ENCODE results near the gene ACOT11.
"Not testable (repeated sequence)": the region's sequence is repeated elsewhere in the genome, so short reads cannot be mapped to it uniquely, and the experiment has no call there.

Gene ACOT11

GRCh38 chr1:54608566-54609230, 60.7 kb downstream of the ACOT11 start:
- no peak for DNase-seq (ENCODE audit: low spot score)

DNA sequence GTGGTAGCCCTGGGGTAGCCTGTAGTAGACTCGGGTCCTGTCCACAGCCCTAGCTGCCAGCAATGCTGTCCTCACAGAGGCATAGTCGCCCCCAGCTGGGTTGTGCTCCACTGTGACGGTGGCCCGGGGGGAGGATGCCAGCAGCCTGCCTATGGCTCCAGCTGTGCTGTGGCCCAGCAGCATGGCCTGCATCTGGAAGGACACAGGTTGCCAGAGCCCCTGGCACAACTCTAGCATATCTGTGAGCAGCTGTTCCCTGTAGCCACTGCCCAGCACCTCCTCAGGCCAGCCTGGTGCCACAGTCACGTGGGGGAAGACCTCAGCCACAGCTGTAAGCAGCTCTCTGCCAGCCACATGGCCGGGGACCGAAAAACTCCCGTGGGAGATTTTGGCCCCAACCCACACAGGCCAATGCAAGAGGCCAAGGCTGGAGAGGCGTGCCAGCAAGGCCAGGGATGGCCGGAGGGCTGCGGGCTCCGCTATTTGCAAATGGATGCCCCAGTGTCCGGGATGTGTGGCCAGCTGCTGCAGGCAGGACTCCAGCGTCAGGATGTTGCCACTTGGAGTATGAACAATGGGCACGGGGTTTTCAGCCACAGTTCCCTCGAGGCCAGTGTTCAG, 61.4 kb downstream of the ACOT11 start:
- DNase-seq (ENCODE audit: low spot score): no peak

DNA sequence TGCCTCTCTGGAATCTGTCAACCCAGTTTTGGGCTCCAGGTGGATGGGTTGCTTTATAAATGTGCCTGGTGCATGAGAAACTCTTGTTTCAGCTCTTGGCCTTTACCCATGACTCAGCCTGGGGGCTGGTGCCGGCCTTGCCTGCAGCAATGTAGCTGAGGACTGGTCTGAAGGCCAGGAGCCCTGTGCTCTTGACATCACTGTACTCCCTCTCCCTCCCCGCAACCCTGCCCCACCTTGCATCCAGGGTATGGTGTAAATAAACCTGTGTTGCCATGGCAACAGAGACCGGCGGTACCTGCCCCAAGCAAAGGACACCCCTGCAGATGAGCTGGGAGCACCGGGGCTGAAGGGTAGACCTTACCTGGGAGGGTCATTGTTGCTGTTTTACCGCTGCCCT, 62.0 kb downstream of the ACOT11 start:
- no peak for DNase-seq (ENCODE audit: low spot score)

- no peak for DNase-seq (ENCODE audit: low spot score)
These were observed 62.9 kb downstream of the ACOT11 start for GRCh38 chr1:54610601-54611580.

DNA sequence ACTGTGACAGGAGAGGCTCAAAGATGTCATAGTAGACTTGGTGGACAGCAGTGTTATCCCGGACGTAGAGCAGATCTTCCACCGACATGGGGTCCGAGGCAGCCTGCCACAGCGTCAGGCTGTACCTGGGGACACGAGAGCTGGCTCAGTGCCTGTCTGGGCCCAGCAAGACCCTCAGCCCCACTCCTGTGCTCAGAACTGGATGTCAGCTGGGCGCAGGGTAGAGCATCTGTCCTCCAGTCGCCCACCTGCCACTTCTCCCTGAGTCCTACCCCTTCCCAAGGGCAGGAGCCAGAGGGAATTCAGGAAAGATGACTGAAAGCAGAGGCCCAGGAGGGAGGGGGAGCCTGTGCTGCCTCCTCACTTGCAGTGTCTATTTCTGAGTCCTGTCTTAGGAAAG, 63.6 kb downstream of the ACOT11 start:
- DNase-seq (ENCODE audit: low spot score): no peak

DNA sequence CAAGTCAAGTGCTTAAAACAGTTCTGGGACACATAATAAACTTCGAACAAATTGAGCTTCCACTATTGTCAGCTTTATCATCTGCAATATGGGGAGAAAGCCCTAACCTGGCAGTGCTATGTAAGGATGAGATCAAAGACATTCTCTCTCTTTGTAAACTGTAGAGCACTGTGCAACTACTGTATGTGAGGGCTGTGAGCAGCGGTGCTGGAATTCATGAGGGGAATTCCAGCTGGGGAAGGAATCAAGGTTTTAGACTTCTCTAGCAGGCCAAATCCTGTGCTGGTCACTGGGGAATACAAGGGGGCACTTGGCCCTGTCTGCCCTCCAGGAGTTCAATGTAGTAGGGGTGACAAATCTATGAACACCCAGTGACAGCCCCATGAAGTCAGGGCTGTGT, 66.0 kb downstream of the ACOT11 start:
- DNase-seq (ENCODE audit: low spot score): no peak

DNA sequence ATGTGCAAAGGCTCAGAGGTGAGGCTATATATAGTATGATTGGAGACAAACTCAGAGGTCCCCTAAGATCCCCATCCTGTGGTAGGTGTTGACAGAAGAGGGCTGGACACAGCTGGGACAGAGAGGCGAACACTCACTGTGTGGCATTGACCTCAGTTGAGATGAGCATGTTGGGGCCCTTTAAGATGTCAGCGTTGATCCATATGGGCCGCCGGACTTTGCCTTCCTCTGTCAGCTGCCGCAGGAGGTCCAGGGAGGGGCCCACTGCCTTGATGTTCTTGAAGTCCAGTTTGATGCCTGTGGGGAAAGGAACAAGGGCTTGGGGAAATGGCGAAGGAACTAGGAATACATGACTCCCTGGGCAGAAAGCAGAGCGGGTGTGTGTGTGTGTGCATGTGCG, 66.5 kb downstream of the ACOT11 start:
- no peak for DNase-seq (ENCODE audit: low spot score)

GRCh38 chr1:54615531-54616279, 67.7 kb downstream of the ACOT11 start:
- no peak for DNase-seq (ENCODE audit: low spot score)

DNA sequence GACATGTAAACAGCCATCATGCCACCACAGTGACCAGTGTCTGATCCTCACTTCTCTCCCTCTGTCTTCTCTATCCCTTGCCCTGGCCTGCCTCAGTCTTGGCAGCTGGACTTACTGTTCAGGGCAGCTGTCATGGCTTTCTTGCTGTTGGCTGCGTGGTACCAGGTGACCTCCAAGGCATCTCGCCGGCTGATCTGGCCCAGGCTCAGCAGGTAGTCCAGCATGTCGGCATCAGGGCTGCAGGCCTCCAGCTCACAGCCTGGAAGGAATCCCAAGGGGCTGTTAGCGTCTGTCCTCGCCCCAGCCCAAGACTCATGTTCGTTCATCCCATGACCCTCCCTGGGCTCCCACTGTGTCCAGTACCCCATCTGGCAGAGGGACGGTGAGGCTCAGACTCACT, 71.7 kb downstream of the ACOT11 start:
- DNase-seq (ENCODE audit: low spot score): no peak

DNA sequence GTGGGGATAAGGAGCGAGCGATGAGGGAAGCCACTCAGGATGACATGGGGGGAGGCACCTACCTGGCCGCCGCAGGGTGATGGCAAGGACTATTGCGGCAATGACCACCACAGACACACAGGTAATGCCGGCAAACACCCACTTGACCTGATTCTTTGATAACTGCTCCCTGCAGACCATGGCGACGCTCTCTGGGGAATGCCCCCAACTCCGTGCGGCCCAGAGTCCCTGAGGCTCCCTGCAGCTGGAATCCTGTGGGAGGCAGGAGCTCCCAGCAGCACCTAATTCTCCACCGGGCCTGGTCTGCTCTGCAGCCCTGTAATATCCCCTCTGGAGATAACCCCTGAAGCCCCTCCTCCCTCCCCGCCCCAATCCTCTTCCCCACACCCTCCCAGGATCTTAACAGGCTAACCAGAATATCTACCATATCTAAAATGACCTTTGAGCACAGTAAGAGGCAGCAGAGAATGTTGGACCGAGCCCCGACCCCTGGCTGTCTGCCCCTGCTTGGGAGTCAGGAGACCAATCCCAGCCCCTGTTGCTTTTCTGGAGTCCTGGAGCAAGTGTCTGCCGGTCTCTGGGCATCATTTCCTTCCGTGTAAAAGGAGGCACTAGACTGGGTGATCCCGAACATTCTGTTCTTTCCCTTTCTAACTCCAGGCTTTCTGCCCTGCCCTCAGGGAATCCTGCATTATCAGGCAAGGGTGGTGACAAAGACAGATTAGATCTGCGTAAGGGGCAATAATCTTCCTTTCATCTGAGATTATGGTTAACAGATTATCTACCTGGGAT, 75.4 kb downstream of the ACOT11 start, which contains the start of gene FAM151A:
Gene FAM151A, minus strand, starts transcription at position 310 of the 792 bp plus-strand sequence. Its CDS starts 130 bp downstream, at position 180.
- DNase-seq (ENCODE audit: low spot score): peak; percentile 39

DNA sequence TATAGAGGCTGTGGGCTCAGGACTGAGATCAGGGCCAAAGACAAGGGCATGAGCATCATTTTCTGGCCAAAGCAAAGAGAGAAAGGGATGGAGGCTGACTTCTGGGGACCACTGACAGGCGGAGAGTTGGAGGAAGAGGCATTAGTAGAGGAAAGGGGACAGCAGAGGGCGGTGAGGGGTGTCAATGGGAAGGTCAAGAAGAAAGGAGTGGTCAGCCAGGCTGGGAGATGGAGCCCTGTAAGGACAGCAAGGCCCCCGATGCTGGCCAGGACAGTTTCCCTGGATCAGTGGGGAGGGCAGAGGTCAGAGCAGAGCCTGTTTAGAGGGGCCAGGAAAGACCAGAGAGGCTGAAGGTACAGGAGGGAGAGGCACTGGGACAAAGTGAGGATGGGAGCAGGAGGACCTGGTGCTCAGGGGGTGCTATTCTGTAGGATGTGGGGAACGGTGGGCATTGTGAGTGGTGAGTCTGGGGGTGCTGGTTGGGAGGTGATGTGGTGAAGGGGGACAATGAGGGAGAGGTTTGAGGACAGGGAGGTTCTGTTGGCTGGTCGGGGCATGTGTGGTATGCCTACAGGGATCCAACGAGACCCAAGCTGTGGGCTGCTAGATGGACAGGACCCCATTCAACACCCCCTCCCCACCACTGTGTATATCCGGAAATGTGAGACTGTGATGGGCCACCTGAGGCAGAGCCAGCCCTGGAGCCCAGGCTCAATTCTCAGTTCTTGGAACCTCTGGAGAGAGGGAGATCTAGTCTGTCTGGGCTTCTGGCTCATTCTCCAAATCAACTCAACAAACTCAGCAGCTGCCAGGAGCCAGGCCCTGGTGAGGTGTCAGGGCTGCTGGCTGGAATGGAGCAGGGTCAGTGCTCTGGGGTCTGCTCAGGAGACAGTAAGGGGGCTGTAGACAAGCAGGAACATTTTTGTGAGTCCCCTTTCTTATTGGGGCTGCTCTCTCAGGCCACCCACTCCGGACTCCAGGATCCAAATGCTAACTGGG, 76.7 kb downstream of the ACOT11 start:
- no peak for DNase-seq (ENCODE audit: low spot score)

DNA sequence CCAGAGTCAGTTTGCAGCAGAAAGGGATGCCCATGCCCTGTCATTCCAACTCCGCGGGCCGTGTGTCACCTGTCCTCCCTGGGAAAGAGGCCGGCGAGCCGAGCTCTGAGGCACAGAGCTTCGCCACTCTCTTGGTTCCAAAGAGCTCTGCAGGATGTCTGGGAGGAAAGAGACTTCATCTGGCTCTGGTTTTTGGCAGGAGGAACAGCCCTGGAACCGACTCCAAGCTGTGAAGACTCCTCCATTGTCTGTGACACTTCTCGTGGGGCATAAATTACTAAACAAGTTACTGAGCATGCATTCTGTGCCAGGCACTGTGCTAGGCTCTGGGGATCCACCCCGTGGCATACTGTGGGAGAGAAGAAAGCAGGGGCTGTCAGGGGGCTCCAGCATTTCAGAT, 79.2 kb downstream of the ACOT11 start:
- DNase-seq (ENCODE audit: low spot score): no peak

GRCh38 chr1:54635804-54636203, 87.8 kb downstream of the ACOT11 start:
- DNase-seq (ENCODE audit: low spot score): not testable (repeated sequence)

DNA sequence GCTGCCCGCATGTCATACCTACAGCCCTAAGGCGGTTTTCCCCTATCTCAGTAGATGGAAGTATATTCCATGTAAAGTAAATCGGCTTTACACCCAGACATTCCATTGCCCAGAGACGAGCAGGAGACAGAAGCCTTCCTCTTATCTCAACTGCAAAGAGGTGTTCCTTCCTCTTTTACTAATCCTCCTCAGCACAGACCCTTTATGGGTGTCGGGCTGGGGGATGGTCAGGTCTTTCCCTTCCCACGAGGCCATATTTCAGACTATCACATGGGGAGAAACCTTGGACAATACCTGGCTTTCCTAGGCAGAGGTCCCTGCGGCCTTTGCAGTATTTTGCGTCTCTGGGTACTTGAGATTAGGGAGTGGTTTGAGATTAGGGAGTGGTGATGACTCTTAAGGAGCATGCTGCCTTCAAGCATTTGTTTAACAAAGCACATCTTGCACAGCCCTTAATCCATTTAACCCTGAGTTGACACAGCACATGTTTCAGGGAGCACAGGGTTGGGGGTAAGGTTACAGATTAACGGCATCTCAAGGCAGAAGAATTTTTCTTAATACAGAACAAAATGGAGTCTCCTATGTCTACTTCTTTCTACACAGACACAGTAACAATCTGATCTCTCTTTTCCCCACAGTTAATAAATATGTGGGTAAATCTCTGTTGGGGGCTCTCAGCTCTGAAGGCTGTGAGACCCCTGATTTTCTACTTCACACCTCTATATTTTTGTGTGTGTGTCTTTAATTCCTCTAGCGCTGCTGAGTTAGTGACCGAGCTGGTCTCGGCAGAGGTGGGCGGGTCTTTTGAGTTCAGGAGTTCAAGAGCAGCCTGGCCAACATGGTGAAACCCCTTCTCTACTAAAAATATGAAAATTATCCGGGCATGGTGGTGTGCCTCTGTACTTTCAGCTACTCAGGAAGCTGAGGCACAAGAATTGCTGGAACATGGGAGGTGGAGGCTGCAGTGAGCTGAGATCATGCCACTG, 88.7 kb downstream of the ACOT11 start:
- DNase-seq (ENCODE audit: low spot score): not testable (repeated sequence)

DNA sequence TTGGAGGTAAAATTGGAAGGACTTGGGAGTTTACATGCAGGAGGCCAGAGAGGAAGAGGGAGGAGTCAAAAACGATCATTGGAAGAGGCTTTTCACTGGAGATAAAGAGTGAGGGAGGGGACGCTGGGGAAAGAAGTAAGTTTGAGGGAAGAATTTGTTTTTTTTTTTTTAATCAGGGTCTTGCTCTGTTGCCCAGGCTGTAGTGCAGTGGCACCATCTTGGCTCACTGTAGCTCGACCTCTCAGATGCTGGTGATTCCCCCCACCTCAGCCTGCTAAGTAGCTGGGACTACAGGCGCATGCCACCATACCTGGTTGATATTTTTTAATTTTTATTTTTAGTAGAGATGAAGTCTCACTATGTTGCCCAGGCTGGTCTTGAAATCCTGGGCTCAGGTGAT, 92.3 kb downstream of the ACOT11 start:
- DNase-seq (ENCODE audit: low spot score): no peak

GRCh38 chr1:54640863-54641836, 93.1 kb downstream of the ACOT11 start, which contains the start of gene MROH7:
TSS of gene MROH7 (plus strand) at chr1:54641786. CDS start at chr1:54652927, 11,141 bp downstream.
- DNase-seq (ENCODE audit: low spot score): no peak

DNA sequence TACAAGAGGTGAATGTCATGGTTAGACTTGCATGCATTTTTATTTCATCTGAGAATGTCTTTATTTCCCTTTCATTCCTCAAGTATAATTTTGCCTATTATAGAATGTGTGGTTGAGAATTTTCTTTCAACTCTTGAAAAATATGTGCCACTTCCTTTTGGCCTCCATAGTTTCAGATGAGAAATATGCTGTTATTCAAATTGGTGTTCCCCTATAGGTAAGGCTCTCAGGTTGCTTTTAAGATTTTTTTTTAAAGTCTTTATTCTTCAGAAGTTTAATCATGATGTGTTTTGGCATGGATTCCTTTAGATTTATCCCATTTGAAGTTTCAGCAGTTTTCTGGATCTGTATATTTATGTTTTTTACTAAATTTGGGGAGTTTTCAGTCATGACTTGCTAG, 95.7 kb downstream of the ACOT11 start:
- DNase-seq (ENCODE audit: low spot score): no peak

All from HuH-7.5 (cell line).